HG03521 (cell line): ENCODE measurements around the gene TSPAN32.
"Not testable (repeated sequence)": the region's sequence is repeated elsewhere in the genome, so short reads cannot be mapped to it uniquely, and the experiment has no call there.

ENCODE experiments used
- ATAC-seq: cut with Tn5 transposase; IDR thresholded peaks from one replicate; pipeline ENCODE4 v1.9.1; 2021; ENCODE audit warnings: mild to moderate bottlenecking, moderate library complexity; ENCODE audit not compliant: unreplicated experiment

The TSPAN32 gene

DNA sequence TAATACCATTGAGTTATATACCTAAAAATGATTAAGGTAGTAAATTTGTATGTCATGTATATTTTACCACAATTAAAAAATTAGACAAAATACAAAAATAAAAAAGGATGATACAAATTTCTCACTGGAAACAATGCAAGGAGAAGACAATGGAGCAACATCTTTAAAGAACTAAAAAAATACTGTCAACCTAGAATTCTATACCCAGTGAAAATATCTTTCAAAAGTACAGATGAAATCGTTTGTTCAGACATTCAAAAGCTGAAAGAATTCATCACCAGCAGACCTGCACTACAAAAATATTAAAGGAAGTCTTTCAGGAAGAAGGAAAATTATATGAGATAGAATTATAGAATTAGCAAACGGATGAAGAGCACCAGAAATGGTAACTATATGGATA, 21.6 kb upstream of the TSPAN32 start:
- ATAC-seq, result no peak

DNA sequence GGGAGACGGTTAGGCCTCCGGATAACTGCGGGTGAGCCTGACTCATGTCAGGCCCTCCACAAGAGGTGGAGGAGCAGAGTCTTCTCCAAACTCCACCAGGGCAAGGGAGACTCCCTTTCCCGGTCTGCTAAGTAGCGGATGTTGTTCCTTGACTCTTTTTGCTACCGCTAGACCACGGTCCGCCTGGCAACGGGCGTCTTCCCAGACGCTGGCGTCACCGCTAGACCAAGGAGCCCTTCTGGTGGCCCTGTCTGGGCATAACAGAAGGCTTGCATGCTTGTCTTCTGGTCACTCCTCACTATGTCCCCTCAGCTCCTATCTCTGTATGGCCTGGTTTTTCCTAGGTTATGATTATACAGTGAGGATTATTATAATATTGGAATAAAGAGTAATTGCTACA, 15.5 kb upstream of the TSPAN32 start:
- not testable (repeated sequence) for ATAC-seq

DNA sequence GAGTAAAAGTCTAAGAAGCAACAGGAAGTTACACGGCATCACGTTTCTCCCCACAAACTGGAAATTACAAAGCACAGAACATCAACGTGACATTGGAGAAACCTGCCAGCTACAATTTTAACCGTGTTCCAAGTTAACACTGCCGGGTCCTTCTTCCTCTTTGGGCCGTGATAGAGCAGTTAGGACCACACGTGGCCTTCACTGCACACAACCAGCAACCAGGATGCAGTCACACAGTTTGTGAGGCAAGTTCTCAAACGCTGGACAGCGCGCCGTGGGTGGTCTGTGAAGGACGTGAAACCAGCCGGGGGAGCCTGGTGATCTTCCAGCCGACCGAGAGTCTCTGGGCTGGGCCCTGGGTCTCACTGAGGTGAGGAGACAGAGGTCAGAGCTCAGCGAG, 14.7 kb upstream of the TSPAN32 start:
- no peak for ATAC-seq

DNA sequence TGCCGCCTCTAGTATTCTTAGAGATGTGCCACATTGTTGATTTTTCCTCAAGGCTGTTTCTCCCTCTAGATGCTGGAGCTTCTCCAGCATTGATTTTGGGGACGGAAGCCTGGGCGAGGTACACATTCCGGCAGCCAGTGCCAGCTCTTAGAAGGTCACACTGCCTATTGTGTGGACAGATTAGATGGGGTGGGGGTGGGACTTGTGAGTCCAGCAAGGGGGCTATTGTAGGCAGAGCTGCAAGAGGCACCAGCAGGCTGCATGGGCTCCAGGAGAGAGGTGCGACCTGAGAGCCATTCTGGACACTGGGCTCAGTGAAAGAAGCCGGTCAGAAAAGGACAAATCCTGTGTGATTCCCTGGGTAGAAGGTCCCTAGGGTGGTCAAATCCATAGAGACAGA, 12.5 kb upstream of the TSPAN32 start:
- ATAC-seq, result no peak

DNA sequence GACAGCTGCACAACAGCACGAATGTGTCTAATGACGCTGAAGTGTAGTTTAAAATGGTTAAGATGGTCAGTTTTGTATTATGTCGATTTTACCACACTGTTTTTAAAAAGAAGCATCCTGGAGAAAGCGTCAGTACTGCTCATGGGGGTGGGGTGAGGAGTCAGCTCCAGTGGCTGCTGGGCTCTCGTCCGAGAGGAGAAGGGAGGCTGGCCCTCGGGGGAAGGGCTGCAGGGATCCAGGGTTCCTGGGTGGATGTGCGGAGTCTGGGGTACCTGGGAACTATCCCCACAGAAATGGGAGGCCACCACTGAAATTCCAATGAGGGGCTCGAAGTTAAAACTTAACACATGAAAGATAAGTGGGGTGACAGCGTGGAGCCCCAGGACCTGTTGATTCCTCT, 12.0 kb upstream of the TSPAN32 start:
- no peak for ATAC-seq

DNA sequence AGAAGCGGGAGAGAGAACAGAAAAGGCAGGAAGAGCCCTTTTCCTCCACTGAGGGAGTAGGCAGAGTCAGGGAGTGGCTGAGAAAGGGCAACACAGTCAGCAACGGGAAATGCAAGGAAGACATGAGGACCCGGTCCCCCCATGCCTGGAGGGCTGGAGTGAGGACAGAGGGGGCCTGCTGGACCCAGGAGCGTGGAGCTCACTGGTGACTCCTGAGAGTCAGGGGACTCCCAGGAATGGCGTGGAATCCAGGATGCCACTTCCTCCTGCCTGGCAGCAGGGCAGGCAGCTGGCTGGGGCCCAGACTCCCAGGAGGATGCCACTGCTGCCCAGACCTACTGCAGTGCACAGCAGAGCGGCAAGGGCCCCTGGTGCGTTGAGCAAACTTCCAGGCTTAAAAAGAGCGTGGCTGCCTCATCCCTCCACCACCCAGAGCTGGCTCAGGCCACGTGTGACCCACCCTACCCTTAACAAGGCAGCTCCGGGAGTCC, 11.4 kb upstream of the TSPAN32 start:
- ATAC-seq, result no peak

DNA sequence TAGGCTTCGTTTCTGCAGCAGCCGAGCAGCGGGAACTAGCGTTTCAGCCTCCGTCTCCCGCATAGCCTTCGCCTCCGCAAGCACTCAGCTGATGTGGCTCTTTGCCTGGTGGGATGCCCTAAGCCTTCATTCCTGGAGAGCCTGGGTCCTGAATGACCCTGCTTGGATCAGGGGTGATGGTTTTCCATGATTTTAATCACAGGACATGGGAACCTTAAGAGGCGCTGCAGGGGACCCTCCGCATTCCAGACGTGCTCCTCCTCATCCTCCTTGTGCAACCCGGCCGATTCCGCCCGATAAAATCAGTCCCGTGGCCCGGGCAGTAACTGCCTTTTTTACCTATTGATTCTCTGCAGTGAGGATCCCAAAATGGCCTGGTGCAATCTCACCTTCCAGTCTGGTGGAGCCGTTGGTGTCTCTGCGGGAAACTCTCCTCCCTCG, 8.3 kb upstream of the TSPAN32 start:
- no peak for ATAC-seq

DNA sequence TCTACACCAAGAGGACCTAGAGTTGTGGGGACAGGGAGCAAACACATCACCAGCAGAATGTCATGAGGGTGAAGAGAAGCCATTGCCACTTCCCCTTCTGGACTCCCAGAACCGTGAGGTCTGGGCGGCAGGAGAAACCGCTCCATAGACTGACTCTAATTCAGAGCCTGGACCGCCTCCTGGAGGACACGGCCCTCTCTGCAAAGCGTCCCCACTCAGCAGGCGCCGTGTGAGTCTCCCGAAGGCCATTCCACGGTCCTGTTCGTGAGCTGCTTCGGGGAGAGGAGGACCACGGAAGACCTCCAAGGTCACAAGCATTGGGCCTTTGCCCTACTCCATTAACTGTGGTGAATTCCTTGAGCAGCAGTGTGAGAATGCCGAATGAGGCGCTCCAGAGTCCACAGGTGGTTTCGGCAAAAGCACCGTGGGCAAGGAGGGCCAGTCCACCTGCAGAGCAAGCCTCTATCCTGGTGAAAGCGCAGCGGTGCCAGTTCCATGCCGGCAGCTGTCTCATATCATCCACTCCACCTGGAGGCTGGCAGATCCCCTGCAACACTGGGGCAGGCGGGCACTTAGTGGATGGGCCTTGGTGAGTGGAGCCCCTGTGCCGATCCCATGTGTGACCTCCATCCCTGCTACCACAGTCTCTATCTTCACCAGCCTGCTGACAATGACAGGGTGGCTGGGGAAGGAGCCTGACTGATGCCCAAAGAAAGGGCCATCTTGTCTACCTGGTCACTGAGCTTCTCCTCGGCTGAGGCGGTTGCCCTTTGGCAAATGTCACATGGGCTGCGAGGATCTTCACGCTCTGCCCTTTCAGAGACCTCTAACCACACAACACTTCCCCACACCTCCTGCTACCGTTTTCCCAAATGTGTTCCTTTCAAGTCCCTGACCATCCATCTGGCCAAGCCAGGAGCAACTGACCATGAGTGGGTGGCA, 7.6 kb upstream of the TSPAN32 start:
- no peak for ATAC-seq

DNA sequence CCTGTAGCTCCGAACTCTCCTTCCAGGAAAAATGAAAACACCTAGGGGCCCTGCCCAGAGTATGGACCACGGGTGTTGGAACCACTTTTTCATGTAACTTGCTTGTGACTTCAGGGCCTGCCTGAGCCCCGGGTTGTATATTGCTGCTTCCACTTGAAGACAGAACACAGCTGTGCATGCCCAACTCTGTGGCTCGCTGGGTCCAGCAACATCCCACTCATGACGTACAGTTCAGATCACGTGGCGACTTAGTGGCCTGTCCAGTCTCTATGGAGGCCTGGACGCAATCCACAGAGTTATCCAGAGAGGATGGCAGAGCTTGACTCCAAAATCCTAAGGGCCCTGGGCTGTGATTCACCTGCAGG, 6.9 kb upstream of the TSPAN32 start:
- no peak for ATAC-seq

DNA sequence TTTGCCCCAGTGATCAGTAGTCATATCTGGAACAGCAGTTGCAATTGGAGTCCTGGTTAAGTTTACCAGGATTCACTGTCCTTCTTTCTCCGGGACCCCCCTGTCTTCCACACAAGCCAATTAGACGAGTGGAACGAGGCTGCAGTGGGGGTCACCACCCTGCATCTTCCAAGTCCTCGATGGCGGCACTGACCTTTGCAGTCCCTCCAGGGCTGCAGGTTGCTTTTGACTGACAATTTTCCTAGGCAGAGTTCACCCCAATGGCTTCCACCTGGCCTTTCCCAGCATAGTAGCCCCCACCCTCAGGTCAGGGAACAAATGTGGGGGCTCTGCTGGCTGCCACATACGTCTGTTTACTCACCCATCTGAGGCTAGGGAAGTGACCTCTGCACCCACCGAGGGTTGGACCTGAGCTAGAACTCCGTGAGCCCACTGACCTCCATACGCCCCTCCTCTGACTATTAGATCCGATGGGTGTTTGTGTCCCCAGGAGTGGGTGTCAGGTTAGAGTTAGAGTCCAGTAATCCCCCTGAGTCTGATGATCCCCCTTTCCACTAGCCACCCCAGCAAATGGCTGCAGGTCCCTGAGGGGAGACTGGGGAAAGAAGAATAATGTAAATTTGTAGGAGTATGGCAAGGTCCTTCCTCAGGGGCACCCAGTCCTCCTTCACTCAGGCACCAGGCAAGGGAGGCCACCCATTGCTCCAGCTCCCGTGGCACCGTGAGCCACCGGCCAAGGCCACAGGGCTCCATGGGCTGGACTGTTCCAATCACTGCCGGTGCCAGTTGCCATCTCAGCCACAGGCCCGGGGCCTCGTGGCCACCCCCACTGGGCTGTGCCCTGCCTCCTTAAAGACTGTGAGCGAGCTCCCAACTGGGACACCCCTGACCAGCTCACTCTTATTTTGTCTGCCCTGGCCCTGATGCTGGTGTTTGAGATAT, 5.6 kb upstream of the TSPAN32 start:
- no peak for ATAC-seq

DNA sequence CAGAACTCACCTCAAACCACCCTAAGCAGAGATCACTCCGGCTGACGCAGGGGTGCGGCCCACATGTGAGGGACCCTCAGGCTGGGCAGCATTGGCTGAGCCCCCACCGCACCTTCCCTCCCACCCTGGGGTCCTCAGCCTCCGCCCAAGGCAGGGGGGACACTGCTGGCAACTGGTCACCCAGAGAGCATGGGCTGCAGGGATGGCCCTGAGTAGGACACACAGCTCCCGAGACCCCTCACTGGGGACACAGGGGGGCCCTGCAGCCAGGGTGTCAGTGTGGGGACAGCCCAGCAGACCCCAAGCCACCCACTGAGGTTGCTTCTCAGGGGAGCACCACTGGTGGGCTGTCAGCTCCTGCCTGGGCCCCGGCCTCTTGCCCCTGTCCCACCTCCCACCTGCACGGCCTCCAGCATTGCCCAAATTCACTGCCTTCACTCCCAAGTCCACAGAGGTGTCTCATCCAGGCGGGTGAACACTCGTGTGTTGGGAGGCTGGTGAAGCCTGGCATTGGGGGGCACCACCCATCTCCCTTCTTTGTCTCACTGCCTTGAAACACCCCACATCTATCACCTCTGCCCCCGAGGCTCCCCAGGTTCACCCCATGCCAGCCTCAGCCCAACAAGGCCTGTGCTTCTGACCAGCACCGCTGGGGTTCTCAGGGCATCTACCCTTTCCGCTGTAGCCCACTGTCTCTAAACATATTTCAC, 4.7 kb upstream of the TSPAN32 start:
- no peak for ATAC-seq

DNA sequence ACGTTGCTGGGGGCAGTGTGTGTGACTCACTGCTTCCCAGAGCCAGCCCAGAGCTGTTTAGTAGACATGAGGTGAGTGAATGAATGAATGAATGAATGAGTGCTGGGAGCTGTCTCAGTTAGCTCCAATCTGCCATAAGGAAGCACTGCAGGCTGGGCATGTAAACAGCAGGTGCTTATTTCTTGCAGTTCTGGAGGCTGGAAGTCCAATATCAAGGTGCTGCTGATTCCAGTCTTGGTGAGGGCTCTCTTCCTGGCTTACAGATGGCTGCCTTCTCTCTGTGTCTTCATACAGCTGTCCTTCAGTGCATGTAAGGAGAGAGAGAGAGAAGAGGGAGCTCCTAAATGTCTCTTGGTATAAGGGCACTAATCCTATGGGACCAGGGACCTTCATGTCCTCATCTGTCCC, 4.2 kb upstream of the TSPAN32 start:
- no peak for ATAC-seq

DNA sequence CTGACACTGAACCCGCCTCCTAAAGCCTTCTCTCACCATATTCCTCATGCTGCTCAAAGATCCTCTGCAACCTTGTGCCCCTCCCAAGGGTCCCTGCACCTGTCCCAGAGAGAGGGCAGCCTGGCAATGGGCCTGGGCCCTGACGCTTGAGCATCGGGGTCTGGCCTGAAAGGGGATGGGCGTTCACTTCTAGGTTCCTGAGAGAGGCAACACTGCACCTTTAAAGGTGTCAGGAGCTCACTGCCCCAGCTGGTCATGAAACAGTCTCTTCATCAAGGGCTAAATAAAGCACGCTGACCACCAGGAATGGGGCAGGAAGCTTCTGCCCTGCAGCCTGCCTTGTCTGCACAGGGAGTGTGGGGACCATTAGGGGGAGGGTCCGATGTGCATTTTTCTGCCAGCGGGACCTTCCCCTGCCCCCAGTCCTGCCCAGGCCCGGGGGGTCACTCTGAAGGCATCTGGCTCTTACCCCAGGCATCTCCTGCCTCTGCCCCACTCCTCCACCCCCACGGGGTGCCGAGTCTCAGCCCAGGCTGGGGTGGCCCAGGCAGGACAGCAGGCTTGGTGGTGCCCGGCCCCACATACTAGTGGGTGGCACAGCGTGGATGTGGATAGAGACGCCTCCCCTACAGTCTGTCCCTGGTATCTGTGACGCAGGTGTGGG, 3.5 kb upstream of the TSPAN32 start:
- no peak for ATAC-seq

DNA sequence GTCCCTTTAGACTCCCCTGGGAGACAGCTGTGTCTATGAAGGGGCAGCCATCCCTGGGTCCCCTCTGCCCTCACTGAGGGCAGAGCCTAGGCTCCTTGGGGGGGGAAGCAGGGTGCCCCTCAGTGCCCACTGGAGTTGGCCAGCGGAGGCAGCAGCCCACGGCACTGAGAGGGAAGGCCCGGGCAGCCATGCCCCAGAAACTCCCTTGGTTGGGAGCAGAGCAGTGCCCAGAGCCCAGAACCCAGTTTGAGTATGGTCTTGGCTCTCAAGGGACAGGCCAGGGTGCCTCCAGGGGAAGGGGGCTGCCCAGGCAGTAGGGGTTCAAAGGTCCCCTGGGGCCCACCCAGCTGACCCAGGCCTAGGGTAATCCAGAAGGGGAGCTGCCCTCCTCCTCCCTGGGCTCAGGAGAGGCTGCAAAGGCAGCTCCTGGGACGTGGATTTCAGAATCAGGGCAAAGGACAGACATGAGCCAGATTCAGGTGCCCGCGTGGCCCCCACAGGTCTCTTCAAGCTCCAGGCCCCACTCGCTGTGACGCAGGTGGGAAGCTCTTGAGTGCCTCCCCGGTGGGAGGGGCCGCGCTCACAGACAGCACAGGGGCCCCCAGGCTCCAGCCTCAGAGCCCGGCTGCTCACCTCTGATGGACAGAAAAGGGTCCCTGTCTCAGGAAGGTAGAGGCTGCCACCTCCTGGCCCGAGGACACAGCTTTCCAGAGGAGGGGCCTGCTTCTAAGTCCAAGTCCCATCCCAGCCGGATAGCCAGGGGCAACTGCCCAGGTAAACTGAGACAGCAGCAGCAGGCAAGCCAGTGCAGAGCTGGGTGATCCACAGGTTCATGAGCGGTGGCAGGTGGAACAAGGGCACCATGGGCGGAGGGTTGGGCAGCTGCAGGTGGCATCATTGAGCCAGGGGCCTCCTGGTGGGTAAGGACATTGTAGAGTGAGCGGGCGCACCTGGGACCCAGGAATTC, 2.7 kb upstream of the TSPAN32 start:
- ATAC-seq, result no peak

DNA sequence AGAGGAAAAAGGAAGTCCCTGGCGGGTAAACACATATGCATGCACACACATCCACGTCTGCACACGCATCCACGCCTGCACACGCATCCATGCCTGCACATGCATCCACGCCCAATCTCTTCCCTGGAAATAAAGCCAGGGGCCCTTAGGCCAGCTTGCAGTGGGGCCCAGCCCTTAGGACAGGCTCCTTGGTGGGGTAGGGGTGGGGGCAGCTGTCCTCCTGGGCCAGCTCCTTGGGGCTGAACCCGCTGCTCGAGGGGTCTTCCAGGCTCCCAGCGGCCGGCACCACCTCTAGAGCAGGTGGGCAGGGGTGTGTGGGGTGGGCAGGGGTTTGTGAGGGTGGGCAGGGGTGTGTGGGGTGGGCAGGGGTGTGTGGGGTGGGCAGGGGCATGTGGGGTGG, 2.0 kb upstream of the TSPAN32 start:
- no peak for ATAC-seq

DNA sequence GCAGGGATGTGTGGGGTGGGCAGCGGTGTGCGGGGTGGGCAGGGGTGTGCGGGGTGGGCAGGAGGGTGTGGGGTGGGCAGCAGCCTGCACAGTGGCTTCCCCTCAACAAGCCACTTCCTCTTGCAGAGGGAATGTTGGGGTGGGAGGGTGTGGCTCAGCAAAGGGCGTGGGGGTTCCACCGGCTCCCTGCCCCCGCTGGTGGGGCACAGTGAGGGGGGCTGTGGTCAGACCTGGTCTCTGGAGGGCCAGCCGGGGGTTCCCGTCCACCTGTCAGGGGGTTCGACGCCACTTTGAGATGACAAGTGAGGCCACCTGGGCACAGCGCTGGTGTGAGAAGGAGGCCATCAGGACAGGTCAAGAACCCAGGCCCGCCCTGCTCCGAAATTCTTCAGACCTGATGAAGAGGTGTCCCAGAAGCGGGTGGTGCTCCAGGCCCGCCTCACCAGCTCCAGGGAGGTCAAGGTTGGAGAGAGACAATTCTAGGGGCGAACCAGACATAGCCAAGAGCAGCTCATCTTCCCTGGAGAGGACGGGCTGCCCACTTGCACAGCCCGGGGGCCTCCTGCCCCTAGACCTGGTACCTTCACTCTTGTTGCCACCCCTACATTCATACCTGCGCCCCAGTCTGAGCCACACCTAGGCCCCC, 1.4 kb upstream of the TSPAN32 start:
- no peak for ATAC-seq

DNA sequence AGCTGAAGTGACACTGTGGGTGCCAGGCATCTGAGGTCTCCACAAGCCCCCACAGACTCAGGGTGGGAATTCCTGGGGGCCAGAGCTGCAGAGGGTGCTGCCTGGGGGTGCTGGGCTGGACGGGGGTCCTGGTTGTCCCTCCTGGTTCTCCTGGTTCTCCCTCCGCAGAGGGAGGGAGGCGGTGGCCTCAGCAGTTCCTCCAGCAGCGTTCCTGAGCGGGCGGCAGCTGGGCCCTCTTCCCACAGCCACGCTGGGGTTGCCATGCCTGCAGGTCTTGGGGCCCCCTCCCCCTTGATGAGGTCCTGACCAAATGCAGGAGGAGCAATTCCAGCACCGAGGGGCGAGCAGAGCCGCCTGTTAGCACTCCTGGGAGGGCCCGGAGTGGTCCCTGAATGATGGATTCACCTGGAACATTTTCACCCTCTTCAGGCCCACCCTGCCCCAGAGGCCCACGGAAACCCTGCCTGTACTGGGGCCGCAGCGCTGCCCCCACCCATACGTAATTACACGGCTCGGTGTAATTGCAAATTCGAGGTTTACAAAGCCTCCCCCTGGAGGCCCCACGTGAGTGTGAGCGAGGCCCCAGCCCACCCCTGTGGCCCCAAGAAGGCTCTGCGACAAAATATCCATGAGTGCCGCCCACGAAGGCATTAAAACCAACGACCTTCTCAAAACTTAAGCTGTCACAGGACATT, 730 bp upstream of the TSPAN32 start:
- ATAC-seq, result no peak

DNA sequence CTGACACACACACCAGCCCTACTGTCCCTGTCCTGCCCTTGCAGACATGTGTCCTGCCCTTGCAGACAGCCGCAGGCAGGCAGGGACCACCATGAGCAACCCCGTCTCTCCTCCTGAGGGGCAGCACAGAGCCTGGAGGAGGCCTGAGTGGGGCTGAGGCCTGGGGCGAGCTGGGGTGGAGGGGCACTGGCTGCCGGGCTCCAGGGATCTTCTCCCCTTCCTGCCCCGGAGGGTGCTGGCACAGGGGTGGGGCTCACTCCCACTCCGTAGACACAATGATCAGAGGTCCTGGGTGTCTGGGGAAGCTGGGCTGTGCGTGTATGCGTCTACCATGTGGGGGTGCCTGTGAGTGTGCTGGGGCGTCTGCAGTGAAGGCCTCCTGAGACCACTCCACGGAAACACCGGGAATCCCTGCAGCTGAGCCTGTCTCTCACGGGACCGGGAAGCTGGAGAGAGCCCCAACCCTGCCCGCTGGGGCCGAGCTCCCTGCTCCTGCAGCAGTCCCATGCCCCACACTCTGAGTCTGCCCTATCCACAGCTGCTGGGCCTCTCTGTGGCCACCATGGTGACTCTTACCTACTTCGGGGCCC, 588 bp downstream of the TSPAN32 start:
- ATAC-seq, result no peak
